Retinal pigment epithelial cell (primary cell): Measurements from ENCODE around the gene CREB3L2.
"Not testable (repeated sequence)": the region's sequence is repeated elsewhere in the genome, so short reads cannot be mapped to it uniquely, and the experiment has no call there.

Source experiments
- DNase-seq: peaks from one replicate; pipeline ENCODE4 v3.0.0-alpha.2; 2010; ENCODE audit warnings: low read depth
- H3K4me3 ChIP-seq: 2 replicates; pipeline ENCODE4 v1.5.1; 2011; ENCODE audit warnings: mild to moderate bottlenecking, low read length, control low read depth, moderate library complexity
- TF ChIP-seq, protein P1 (sequence below): conservative IDR thresholded peaks from 2 replicates; pipeline ENCODE4 v1.5.1; 2011; ENCODE audit warnings: low read depth, low read length, control low read depth, inconsistent platforms

The CREB3L2 gene

GRCh38 chr7:137836113-137836509 is 165.8 kb downstream of the CREB3L2 start:
- TF ChIP-seq, protein P1, sequence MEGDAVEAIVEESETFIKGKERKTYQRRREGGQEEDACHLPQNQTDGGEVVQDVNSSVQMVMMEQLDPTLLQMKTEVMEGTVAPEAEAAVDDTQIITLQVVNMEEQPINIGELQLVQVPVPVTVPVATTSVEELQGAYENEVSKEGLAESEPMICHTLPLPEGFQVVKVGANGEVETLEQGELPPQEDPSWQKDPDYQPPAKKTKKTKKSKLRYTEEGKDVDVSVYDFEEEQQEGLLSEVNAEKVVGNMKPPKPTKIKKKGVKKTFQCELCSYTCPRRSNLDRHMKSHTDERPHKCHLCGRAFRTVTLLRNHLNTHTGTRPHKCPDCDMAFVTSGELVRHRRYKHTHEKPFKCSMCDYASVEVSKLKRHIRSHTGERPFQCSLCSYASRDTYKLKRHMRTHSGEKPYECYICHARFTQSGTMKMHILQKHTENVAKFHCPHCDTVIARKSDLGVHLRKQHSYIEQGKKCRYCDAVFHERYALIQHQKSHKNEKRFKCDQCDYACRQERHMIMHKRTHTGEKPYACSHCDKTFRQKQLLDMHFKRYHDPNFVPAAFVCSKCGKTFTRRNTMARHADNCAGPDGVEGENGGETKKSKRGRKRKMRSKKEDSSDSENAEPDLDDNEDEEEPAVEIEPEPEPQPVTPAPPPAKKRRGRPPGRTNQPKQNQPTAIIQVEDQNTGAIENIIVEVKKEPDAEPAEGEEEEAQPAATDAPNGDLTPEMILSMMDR = no peak
- no peak overlapping the region for H3K4me3 ChIP-seq
- no peak for DNase-seq

DNA sequence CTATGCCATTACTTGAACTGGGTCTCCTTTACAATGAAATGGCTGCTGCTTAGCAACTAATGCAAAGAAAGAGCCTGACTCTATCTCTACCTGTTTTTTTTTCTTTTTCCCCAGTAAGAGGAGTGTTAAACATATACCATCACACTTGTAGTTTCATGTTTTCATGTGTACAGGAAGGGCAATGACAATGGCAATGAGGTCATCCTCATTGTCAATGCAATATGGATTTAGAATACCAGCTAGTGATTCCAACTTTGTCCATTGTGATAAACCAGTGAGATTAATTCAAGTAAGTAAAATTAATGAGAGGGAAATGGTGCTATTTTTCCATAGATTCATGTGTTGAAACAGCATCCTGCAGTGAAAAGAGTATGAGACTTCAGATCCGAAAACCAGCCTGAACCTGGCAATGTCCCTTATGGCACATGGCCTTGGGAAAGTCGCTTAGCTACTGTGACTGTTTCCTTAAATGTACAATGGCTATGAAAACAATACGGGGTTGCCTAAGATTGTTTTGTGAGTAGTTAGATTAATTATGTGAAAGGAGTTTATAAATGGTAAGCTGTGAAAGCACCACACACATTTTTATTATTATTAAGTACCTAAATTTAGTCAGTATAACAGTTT is 166.3 kb downstream of the CREB3L2 start:
- H3K4me3 ChIP-seq = no peak overlapping the region
- no peak for DNase-seq
- TF ChIP-seq, protein P1 = no peak

GRCh38 chr7:137834552-137834951 is 167.3 kb downstream of the CREB3L2 start:
- TF ChIP-seq, protein P1 = no peak
- no peak overlapping the region for H3K4me3 ChIP-seq
- no peak for DNase-seq

DNA sequence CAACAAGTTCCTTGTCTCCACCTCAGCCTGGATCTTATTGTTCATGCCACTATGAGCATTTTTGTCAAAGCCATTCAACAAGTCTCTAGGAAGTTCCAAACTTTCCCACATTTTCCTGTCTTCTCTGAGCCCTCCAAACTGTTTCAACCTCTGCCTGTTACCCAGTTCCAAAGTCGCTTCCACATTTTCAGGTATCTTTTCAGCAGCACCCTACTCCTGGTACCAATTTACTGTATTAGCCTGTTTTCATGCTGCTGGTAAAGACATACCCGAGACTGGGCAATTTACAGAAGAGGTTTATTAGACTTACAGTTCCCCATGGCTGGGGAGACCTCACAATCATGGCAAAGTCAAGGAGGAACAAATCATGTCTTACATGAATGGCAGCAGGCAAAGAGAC is 168.9 kb downstream of the CREB3L2 start:
- H3K4me3 ChIP-seq, DNase-seq: not testable (repeated sequence)

GRCh38 chr7:137832382-137832781 is 169.5 kb downstream of the CREB3L2 start:
- DNase-seq = no peak
- H3K4me3 ChIP-seq = no peak overlapping the region
- TF ChIP-seq, protein P1 = no peak

DNA sequence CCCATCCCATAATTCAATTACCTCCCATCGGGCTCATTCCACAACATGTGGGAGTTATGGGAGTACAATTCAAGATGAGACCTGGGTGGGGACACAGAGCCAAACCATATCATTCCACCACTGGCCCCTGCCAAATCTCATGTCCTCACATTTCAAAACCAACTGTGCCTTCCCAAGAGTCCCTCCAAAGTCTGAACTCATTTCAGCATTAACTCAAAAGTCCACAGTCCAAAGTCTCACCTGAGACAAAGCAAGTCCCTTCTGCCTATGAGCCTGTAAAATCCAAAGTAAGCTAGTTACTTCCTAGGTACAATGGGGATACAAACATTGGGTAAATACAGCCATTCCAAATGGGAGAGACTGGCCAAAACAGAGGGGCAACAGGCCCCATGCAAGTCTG is 170.3 kb downstream of the CREB3L2 start:
- not testable (repeated sequence) for DNase-seq

DNA sequence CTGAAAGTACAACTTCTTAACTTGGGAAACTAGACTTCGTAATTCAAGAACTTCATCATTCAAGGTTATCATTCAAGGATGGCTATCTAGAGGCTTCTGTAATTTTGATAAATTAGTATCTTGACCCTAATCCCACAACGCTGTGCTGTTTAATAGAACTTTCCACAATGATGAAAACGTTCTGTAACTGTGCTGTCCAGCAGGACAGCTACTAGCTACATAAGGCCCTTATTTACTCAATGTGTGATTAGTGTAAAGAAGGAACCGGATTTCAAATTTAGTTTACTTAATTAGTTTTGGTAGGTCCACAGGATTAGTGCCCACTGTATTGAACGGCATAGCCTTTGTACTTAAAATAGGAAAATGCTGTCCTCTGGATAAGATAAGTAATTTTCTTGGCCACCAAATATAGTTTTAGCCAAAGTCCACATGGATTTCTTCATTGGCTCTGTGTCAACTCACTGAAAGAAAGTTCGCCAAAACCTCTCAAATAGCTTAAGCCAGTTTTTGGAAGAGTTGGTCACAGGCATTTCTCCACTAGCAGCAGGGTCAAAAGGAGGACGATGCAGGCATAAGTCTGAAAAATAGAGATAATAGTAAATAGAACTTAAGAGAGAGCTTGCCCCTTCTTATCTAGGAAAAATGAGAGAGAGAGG is 172.4 kb downstream of the CREB3L2 start:
- TF ChIP-seq, protein P1 = no peak

More for the DNA sequence above, 170.3 kb downstream of the CREB3L2 start:
- H3K4me3 ChIP-seq = not testable (repeated sequence)

DNA sequence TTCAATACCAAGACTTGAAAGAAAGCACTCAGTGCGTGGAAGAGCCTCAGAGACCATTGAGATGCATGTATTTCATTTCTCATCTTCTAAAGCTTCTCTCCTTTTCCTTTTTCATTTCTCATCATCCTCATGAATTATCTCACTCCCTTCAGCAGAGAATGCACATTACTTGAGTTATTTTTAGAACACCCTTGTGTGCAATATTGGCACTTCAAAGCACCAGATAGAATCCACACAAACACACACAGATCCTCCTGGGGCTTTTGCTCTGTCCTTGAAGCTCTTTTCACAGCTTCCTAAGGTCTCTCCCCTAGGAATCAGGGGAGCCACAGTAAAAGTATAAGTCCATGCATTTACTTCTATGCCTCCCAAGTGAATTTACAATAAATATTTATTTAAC is 173.4 kb downstream of the CREB3L2 start:
- H3K4me3 ChIP-seq = no peak overlapping the region
- TF ChIP-seq, protein P1 = no peak
- no peak for DNase-seq

More for the DNA sequence above, 172.4 kb downstream of the CREB3L2 start:
- no peak overlapping the region for H3K4me3 ChIP-seq
- DNase-seq = no peak
